GM21367 (cell line): ENCODE data around the gene FOXP2.

Source experiments
- ATAC-seq: cut with Tn5 transposase; IDR thresholded peaks from one replicate; pipeline ENCODE4 v1.9.1; 2021; ENCODE audit not compliant: unreplicated experiment

Gene FOXP2

DNA sequence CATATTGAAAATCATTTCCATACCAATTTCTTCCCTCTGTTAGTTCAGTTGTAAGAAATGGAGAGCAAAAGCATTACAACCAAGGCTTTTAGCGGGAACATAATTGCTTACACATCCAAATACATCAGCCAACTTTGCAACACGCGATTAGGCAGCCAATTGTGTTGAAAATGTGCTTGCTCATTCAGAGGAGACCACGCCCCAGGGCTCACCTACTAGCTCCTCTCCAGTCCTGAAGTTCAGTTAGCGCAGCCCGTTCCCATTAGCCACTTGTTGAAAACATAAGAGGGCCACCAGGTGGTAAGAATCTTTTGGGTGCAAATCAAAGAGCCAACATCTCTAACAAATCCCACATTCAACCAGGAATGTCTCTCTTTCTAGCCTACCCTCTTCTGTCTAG is 294.0 kb downstream of the FOXP2 start:
- no peak for ATAC-seq

DNA sequence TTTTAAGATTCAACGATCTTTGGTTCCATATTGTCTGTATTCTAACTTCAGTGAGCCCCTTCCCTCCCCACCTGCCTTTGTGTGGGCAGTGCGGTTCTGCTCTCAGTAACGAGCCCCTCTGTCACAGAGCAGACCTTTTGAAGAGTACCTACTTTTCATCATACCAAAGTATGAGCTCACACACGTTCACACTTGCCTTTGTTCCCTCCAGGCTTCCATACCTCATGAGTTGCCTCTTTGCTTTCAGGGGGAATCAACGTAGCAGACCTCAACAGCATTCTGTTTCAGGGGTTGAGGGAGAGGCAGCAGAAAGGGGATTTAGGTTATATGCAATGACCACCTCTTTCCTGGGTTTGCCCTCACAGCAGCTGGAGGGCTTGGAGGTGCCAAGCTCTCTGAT is 295.9 kb downstream of the FOXP2 start:
- no peak for ATAC-seq

DNA sequence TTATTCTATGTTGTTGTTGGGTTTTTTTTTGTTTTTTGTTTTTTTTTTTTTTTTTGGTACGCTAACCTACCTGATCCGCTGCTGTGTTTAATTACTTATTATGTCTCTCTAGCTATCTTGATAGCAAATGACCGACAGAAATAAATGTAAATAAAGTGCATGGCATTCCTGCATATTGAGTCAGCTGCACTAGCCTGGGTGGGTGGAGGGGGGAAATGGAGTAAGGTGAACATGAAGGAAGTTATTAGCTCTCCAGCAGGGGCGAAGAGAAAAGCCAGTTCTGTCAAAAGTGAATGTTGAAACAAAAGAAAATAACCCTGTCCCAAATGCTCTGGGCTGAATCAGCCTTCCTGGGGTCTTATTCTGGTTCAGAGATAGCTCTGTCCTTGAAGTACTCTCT is 296.6 kb downstream of the FOXP2 start:
- ATAC-seq, result no peak

DNA sequence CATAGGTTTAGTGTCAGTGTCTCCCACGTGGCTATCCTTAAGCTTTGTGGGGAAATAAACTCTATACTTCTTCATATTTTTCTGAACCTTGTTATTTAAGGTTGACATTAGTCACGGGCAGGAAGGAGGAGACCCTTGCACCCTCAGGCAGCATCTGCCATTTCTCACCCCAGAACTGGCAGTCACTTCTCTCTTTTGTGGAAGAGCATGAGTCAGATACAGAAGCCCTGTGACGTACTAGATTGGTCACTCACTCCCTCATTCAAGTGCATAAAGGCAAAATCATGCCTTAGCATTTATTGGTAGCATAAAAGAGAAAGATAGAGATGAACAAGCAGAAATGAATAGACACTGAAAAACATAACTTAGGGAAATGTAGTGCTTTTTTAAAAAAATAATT is 301.3 kb downstream of the FOXP2 start:
- no peak for ATAC-seq

DNA sequence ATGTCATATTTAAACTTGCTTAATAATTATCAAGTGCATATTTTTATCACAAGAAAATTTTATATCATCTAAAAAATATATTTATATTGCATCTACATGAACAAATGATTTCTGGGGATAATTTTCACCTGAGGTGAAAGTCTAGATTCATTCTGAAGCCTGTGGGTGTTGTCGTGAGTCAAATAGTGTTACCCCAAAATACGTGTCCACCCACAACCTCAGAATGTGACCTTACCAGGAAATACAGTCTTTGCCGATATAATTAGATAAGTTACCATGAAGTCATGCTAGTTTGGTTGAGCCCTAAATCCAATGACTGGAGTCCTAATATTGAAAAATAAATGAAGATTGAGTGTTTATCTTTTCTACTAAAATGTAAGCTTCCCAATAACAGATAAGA is 304.2 kb downstream of the FOXP2 start:
- no peak for ATAC-seq

DNA sequence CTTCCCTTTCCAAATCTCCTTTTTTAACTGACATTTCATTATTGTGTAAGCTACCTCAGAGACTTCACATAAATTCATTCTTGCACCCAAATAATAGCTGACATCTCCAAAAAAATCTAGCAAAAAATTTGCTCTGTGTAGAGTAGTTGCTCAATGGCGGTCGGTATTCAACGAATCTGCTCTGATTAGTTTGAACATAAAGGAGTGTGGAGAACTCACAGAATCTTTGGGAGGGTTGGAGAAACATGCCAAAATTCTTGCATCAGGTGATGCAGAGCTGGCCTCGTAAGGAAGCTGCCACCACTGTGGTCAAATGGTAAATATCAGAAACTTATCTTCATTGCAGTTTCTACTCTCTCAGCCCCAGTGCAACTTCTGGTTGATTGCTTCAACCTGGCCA is 306.1 kb downstream of the FOXP2 start:
- ATAC-seq, result no peak

DNA sequence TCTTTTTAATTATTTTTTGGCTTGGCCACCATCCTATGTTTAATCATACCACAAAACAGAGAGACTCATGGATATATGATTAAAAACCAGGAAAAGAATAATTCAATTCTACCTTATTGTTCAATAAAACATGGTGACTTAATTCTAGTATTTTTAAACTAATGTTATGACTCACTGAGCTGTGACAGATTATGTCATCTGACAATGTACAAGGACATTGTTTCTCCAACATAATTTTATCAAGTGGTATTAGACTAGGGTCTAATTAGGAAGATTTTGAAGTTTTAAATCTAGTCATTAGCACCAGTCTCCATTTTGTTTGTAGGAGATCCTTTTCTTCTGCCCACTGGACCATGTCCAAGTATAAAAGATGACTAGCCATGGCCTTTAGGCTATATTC is 307.9 kb downstream of the FOXP2 start:
- ATAC-seq, result no peak

DNA sequence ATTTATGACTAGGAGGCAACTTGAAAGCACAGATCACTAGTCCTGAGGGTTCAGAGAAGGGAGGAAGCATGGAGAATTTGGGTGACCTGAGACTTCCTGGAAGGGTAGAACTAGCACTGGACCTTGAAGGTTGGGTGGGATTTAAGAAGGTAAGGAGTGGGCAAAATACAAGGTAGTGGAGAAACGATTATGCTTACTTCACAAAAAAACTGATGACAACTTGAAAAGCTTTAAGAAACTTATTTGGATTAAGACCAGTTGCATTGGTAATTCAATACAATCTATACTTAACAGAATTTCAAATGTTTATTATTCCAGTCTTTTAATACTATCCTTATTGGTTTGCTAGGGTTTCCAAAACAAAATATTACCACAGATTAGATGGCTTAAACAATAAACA is 308.7 kb downstream of the FOXP2 start:
- ATAC-seq, result no peak

DNA sequence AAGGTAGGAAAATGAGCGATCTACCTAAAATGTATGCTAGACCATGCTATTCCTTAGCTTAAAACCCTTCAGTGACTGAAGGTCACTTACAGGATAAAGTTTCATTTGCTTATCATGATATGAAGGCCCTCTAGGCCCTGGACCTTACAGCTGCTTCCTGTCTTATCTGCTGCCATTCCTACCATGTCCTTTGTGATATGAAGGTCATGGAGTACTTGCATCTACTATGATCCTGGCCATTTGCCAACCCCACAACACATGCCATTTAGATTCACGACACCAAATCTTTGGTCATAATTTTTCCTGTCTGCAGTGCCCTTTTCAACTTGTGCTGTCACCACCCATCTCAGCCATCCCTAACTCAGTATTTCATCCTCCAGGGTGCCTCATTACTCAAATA is 325.5 kb downstream of the FOXP2 start:
- ATAC-seq, result no peak

DNA sequence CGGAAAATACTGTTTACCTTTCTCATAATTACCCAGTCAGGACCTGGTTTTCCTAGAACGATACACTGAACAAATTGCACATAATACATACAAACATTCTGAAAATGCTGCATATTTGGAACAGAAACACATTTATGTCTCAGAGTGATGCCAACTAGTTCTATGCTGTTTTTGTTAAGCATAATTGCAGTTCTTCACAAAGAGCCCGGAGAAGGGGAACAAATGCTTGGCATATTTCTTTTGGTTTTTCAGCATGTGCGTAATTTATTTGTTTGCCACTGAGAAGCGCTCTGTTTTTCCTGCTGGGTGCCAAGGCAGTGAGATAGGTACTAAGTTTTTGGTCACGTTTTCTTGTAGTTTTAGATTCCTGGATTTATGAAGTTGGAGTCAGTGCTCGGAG is 326.3 kb downstream of the FOXP2 start:
- ATAC-seq, result no peak

DNA sequence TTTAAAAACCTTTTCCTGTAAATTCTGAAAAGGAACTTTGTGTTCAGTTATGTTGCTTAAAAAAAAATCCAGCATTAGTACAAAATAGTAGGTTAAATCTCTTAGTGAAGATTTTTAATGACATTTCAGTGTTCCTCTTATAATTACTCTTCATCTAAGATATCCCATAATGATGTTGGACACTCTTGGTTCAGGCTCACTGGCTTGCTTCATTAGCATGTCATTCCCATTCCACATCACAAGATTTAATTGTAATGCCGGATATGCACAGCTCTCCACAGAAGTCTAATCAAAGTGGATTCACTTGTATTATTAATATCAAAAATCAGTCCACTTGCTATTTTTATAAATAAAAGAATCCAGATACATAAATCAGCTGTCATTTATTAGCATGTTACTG is 327.3 kb downstream of the FOXP2 start:
- ATAC-seq, result no peak
